ENCODE measurements around the gene RABGAP1L.

RABGAP1L gene

DNA sequence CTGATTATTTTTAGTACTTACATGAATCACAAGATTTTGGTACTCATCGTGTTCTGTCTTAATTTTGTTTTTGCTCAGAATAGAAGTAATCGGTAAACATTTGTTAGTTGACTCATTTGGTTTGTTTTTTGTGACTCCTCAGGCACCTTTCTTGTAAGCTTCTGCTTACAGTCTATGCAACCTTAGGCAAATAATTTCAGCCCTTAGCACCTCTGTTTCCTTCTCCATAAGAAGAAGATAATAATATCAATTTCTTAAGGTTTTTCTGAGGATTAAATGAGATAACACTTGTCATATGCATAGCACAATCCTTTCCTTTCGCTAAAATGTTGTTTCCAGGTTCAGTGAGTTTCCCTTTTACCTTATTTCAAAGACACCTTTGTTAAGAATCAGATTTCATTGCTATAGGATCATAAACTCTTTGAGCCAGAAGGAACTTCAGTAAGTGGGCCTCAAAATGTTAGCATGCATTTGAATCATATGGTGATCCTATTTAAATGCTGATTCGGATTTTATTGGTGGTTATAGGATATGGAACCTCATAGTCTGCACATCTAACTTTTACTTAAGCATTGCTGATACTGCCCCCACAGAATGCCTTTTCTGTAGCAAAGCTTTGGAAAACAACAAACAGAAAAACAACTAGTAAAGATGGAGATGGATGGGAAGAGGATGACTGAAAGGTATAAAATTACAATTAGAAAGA lies 567.7 kb downstream of the RABGAP1L start:
- no peak for DNase-seq

DNA sequence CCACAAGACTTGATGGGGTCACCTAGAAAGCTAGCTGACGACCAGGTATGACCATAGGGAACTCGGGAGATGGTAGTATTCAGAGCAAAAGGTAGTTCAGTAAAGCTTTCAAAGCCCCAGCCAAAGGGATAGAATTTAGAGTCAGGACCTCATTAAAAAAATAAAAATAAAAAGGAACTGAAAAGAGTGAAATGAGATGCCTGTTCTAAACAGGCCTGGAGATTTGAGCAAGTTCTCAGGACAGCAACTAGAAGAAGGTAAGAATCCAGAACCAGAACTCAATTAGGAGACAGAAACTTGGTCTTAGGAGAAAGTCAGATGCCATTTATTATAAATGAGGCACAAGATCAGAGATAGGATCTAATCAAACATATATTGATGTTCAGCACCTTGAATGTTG lies 575.0 kb downstream of the RABGAP1L start:
- DNase-seq, result no peak

DNA sequence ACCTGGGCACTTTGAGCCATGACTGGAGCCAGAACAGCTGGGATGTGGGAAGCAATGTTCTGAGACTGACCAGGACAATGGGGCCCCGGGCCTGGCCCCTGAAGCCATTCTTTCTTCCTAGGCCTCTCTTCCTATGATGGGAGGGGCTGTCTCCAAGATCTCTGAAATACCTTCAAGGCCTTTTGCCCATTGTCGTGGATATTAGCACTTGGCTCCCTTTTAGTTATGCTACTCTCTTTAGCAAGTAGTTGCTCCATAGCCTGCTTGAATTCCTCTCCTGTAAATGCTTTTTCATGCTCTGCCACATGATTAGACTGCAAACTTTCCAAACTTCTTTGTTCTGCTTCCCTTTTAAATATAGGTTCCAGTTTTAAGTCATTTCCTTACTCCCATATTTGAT lies 577.5 kb downstream of the RABGAP1L start:
- DNase-seq, result no peak

DNA sequence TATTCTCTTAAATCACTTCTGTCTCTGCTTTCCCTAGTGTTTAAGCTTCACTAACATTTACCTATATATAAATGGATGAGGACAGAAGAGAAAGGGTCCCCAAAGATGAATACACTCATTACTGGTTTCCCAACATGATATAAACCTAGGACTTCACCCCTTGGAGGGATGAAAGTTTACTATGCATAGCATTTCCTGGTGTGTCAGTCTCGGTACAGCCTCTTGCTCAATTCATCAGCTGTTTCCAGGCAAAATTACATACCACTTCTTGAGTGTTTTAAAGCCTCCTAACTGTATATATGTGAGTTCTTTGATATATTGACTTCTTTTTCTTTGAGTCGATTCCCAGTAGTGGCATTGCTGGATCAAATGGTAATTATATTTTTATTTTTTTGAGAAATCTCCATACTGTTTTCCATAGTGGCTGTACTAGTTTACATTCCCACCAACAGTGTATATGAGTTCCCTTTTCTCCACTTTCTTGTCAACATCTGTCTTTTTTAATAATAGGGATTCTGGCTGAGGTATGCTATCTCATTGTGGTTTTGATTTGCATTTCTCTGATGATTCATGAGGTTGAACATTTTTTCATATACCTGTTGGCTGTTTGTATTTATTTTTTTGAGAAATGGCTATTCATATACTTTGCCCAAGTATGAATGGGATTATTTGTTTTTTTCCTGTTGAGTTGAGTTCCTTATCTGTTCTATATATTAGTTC lies 581.1 kb downstream of the RABGAP1L start:
- no peak for DNase-seq

DNA sequence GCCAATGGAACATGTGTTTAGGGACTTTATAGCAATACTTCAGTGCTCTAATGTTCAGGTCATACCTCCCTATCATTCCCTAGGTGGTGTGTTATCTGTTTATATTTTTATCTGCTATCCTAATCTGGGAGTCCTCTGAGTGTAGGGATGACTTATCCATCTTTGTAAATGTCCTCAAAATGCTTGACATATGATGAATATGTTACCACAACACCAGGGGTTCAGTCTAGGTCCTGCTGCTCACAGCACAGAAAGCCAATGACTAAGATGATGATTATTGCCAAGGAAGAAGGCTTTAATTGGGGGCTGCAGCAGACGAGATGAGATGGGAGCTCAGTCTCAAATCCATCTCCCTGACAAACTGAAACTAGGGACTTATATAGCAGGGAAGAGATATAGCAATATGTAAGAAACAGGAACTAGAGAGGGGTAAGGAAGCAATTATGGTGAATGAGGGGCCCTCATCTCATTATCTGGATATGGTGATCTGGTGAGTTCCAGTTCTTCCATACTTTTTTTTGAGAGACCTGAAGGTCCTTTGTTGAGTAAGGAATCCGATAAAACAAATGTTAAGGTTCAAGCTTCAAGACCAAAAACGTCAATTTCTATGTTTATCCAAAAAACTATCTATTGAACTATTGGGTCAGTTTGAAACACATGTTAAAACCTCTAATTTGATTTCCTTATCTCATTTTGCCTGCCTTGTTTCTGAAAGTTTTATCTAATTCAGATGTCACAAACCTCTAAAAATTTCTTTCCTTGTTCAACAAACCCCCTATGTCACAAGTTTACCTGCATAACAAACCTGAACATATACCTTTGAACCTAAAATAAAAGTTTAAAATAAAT lies 583.7 kb downstream of the RABGAP1L start:
- DNase-seq, result no peak

DNA sequence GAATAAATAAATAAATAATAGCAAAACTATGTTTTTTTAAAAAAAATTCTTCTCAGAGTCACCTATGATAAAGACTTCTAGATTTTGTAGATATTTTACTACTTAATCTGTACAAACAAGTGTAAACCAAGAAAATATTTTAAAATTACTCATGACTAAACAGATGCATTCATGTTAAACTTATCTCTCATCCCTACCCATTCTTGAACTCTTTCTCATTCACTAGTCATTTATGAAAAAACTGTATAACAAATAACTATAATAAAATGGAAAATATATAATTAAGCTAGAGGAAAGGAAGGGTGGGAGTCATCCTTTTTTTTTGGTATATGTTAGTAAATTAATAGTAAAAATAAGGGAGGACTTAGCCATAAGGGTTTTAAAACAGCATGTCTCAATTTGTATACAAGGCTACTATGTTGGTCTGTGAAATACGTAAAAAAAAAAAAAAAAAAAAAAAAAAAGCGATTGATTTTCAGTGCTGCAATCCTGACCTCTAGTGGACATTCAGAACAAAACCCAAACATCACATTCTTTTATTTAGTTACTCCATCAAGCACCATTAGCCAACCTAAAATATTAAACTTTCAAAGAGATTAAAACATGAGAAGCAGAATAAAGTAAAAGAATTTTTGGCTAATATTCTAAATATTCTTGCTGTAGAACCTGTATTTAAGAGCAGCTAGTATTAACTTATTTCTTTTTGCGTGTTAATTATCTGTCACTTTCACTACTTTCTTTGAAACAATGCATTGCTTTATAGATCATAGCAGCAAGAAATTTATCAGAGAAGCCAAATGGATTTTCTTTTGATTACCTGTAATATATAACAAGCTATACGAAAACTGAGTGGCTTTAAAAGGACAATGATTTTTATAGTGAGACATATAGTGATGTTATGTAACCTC lies 584.6 kb downstream of the RABGAP1L start:
- peak; percentile 79 for DNase-seq

DNA sequence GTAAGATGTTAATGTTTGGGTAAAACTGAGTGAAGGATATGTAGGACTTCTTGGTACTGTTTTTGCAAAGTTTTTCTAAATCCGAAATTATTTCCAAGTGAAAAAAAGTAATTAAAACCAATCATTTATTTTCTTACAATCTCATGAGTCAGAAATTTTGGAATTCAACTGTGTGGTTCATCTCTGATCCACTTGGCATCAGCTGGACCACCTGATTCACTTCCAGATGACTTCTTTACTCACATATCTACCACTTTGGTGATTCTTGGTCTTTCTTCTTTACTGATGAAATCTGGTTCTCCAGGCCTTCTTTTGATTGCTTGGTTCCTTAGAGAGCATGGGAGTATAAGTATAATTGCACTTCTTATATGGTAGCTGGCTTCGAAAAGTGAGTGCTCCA lies 585.6 kb downstream of the RABGAP1L start:
- no peak for DNase-seq

DNA sequence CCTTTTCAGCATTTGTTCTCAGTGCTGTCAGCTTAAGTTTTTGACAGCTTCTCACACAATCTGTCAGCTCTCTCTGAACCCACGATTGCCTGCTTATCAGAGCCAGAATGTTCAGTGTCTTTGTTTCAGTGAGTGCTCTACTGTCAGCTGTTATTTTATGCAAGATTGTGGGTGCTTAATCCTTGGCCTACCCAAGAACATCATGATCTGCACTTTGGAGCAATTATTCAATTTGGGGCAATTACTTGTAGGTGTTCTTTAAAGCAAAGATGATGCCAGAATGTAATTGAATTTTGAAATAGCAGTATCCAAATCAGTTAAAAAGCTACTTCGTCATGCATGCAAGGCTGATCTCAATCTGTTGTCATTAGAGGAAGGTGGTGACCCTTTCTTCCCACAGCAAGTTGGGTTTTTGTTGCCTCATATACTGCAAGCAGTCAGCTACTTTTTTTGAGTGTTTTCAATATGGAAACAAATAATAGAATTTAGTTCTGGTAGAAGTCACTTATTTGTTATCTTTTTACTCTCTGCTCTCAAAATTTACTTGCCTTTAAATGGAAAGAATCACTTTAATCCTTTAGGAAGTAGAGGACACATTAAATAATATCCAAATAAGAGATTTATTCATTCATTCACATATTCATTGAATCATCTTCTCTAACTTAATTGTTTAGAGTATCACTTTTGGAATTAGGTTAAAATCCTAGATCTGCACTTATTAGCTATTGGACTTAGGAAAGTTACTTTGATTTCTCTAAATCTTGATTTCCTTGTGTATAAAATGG lies 586.9 kb downstream of the RABGAP1L start:
- DNase-seq, result no peak

DNA sequence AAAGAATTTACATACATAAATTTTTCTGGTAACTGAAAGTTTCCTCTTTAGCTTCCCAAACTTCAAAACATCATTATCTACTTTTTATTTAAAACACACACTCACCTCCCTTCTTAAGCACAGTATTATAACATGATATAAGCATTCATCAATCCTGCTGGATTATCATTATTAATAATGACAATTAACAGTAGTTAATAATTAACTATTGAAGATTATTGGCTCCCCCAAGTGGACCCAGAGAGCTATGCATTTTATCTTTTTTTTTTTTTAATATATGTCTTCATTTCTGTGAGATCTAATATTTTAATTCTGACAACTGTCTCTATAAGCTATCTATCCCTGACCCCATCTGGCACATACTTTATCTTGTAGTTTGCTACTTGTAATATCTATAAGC lies 588.3 kb downstream of the RABGAP1L start:
- DNase-seq, result no peak

DNA sequence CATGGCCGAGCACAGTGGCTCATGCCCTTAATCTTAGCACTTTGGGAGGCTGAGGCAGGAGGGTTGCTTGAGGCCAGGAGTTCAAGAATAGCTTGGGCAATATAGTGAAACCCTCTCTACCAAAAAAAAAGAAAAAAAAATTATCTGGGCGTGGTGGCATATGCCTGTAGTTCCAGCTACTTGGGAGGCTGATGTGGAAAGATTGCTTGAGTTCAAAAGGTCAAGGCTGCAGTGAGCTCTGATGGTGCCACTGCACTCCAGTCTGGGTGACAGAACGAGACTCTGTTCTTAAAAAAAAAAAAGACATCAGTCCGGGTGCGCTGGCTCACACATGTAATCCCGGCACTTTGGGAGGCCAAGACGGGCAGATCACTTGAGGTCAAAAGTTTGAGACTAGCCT lies 589.3 kb downstream of the RABGAP1L start:
- no peak for DNase-seq

DNA sequence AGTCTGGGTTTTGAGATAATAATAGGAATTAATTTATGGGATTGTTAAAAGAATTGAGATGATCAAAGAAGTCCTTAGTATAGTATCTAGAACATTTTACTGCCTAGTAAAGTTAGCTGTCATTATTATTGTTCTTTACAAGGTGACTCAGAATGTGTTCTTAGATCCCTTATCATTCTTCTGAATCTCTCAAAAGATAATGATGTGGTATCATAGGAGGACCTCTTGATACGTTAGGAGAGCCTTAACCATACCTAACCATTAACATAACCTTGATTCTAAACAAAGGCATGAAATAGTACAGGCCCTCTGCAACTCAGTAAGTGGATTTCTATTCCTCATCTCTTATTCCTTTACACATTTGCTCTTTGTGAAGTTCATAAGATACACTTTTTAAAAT lies 593.8 kb downstream of the RABGAP1L start:
- no peak for DNase-seq

DNA sequence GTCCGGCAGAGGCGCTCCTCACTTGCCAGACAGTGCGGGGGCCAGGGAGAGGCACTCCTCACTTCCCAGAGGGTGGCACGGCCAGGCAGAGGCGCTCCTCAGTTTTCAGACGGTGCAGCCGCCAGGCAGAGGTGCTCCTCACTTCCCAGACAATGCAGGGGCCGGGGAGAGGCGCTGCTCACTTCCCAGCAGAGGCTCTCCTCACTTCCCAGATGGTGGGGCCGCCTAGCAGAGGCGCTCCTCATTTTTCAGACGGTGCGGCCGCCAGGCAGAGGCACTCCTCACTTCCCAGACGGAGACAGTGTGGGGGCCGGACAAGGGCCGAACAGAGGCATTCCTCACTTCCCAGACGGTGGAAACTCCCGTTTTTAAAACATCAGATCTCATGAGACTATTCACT lies 602.0 kb downstream of the RABGAP1L start:
- no peak for DNase-seq

DNA sequence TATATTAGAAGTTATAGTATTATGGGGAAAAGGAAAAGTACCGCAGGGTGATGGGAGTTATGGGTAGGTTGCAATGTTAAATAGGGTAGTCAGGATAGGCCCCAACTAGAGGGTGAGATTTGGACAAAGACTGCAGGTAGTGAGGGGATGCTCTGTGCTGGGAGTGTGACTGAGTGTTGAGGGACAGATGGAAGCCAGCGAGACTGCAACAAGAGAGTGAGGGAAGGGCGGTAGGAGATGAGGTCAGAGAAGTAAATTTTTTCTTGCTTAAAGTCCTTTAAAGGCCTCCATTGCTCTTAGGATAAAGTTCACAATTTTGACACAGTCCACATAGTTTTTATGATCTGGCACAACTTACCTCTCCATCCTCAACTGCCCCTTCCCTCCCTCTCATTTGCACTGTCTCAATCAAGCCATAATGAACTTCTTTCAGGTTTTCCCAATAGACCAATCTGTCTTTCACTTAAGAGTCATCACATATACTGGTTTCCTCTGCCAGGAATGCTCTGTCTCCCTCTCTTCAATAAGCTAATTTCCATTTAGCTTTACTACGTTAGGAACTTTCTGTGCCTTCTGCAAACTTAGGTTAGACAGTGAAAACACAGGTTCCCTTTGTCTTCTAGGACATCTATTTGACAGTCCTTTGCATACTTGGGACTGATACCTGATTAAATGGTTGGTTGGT lies 602.7 kb downstream of the RABGAP1L start:
- no peak for DNase-seq

DNA sequence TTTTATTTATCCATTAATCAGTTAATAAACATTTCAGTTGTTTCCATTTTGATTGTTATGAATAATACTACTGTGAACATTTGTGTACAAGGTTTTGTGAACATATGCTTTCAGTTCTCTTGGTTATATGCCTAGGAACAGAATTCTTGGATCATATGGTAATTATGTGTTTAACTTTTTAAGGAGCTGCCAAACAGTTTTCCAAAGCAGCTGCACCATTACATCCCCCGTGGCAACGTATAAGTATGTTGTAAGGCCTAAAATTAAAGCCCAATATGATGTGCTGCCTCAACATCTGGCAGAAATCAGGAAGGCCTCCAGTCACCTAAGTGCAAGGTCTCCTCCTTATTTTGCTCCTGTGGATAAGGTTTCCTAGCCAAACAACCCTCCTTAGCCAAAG lies 604.9 kb downstream of the RABGAP1L start:
- no peak for DNase-seq

DNA sequence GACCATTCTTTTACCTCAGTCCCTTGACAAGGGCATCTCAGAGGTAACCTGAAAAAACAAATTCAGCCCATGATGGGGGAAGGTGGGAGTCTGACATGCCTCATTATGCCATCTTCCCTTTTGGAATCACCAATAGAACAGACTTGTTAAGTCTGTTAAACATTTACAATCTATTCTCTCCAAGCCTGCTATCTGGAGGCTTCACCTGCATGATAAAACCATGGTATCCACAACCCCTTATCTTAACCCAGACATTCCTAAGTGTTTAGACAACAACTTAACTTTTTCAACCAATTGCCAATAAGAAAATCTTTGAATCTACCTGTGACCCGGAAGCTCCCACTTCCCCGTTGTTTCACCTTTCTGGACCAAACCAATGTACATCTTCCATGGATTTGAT lies 607.4 kb downstream of the RABGAP1L start:
- no peak for DNase-seq

DNA sequence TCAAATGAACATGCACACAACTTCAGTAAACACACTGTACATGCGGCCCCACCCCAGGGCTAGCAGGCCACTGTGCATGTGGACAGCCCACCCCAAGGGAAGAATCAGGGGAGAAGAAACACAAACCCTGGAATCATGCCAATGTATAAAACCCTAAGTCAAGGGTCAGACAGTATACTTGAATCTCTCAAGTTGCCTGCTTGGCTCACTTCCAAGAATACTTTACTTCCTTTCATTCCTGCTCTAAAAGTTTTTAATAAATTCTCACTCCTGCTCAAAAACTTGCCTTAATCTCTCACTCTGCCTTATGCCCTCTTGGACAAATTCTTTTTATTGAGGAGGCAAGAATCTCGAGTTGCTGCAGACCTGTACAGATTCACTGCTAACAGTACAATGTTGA lies 609.2 kb downstream of the RABGAP1L start:
- DNase-seq, result no peak

DNA sequence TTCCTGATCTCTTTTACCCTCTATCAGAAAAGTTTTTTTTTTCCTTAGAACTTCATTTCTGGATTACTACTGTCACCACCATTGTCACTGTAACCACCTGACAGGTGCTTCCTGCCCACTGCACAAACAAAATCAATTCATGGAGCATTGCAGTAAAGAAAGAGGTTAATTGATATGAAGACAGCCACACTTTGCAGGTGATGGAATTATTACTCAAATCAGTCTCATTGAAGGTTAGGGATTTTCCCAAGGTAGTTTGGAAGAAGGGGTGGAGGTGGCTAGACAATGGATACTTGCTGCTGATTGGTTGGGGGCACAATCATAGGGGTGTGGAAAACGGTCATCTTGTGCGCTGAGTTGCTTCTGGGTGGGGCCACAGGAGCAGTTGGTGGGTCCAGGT lies 609.6 kb downstream of the RABGAP1L start:
- no peak for DNase-seq

DNA sequence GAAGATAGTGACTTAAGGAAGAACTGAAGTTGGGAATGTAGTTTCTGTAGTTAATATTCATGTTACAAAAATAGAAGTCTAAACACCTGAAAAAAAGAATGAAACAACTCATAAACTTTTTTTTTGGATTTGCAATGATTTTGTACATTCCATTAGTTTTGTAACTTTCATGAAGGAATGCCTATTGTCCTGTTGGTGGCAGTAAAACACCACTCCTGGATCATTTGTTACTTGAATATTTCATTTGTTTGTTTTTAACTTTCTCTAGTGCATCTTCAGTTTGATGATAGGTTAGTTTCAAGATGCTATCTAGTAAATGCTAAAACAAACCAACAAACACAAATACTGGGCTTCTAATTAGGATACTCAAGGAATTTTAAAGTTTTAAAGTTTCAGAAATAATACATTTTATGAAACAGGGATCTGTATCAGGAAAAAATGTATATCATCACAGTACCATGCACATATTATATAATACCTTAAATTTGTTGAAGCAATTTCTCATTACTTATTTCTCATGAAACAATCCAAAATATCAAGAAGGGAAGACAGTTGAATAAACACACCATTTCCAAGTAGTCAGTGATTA lies 610.7 kb downstream of the RABGAP1L start:
- DNase-seq, result peak; percentile 71

DNA sequence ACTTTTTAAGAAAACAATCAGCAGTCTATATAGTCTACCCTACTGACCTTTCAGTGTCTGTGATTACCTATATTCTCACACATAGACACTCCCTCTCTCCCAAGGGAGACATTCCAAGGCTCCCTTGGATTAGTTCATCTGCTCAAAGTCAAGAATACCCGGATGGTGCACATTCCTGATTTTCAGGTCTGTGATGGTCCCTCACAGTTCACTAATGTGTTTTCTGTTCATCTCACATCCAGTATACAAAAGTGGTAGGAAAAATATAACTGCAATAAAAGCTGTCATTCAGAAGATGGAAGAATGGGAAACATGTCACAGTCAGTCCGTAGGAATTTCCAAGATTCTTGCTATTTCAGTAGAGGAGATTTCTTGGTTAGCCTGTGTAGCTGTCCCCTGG lies 616.3 kb downstream of the RABGAP1L start:
- no peak for DNase-seq

DNA sequence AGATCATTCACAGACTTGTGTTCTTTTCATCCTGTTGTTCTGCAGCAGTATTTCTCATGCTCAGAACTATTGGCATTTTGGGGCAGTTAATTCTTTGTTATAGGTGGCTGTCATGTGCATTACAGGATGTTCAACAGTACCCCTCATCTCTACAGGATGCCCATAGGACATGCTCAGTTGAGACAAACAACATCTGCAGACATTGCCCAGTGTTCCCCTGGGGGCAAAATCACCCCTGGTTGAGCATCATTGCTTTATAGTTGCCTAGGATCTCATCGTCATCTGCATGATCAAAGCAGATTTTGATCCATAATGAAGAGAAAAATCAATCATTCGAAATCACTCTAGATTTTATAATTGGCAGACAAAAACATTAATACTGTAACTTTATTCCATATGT lies 617.9 kb downstream of the RABGAP1L start:
- DNase-seq, result no peak

DNA sequence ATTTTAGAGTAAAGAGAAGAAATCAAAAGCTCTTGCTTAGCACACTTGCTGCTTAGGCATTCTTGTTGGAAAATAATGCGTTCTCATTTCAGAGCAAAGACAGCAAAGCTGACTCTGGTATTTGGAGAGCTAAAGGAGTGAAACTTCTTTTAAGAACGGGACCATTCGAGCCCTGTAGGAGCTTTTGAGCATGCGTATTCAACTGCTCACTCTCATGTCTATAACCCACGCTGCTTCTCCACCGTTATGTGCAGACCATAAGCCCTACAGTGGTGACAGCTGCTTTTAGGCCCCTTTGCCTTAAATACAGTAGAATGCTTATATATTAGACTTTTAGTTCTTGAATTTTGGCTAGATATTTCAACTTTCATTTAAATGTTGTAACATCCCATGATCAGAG lies 626.2 kb downstream of the RABGAP1L start:
- no peak for DNase-seq
